Activated T-helper 17 cell treated with anti-CD3 and anti-CD28 coated beads, Interleukin-2, amount 50 U/mL, for 72 hours (primary cell): Measurements from ENCODE around the gene KRT16. TPM values are rescaled to one million over a fixed set of nuclear protein-coding genes. Genes with fewer than 3 reads are reported as not detected.
A peak's percentile ranks its signal among the peaks of the same experiment; 100 is the strongest.
"Not testable (repeated sequence)": the region's sequence is repeated elsewhere in the genome, so short reads cannot be mapped to it uniquely, and the experiment has no call there.

Experiments used
- ATAC-seq: fragments of 150-1000 bp; cut with Tn5 transposase; replicated peaks from 2 replicates; pipeline ENCODE4 v1.10.0; 2021; ENCODE audit warnings: mild to moderate bottlenecking, moderate library complexity
- H3K27ac Mint-ChIP-seq: one replicate; pipeline ENCODE4 v1.8.0; 2022; ENCODE audit warnings: mixed read lengths
- H3K27me3 Mint-ChIP-seq: one replicate; pipeline ENCODE4 v1.8.0; 2022; ENCODE audit warnings: mixed read lengths
- H3K36me3 Mint-ChIP-seq: one replicate; pipeline ENCODE4 v1.8.0; 2022; ENCODE audit warnings: low read depth, mild to moderate bottlenecking, mixed read lengths
- H3K4me1 Mint-ChIP-seq: one replicate; pipeline ENCODE4 v1.8.0; 2022; ENCODE audit warnings: mixed read lengths
- H3K4me3 Mint-ChIP-seq: one replicate; pipeline ENCODE4 v1.8.0; 2022; ENCODE audit warnings: mild to moderate bottlenecking, mixed read lengths
- H3K9me3 Mint-ChIP-seq: one replicate; pipeline ENCODE4 v1.8.0; 2022; ENCODE audit warnings: mixed read lengths
- total RNA-seq, 2 donors: library from RNA; stranded (reverse); gene quantifications; one replicate each; pipeline ENCODE4 v1.2.3, GENCODE V29; 2022

KRT16 gene
- not detected for total RNA-seq

DNA sequence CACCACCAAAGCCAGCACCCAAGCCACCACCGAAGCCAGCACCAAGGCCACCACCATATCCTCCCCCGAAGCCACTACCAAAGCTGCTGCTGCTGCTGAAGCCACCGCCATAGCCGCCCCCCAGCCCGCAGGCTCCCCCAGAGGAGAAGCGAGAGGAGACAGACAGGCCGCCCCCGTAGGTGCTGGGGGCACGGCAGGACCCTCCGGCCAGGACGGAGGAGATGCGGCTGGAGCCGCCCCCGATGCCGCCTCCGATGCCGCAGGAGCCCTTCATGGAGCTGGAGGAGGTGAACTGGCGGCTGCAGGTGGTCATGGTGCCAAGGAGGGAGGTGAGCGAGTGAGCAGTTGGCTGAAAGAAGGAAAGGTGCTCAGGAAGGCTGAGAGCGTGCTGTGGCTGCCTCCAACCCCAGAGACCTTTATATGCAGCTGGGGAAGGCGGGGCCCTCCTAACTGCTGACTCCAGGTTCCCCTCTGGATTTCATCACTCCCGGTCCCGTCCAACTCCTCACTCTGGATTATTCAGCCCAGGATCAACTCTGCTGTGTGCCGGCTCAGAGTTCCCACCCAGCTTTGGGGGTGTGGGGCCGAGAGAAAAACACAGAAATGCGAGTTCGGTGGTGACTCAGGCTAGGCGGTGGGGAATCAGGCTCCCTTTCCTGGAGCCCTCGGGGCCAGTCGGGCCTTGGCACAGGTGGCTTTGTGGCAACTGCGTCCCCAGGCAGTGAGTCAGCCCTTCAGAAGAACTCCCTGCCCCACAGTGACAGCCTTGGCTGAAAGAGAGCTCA lies at the start of gene KRT16:
TSS of gene KRT16 (minus strand) at position 392 of the 785 bp plus-strand sequence. CDS start at position 313, 79 bp downstream.
- not testable (repeated sequence) for H3K27ac Mint-ChIP-seq, H3K36me3 Mint-ChIP-seq, H3K4me1 Mint-ChIP-seq, H3K4me3 Mint-ChIP-seq, H3K9me3 Mint-ChIP-seq, ATAC-seq
- peaks cover 12% of the 10 kb centered on the region for H3K27me3 Mint-ChIP-seq

DNA sequence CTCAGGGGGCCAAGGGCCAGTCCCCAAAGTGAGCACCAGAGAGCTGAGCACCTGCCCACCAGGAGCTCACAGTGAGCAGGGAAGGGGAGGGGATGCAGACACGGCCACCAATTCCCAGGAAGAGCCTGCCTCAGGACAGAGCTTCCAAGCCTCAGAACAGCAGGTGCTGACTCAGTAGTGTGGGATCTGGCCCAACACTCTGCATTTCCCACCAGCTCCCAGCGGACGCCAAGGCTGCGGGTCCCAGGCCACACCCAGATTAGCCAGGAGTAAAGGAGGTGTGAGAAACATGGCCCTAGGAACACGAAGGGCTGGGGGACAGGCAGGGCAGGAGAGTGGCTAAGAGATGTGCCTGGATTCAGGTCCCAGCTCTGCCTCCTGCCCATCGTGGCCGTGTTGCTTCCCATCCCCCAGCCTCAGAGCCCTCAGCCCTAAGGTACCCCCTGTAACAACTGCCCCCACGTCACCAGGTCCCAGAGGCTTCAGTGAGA lies 47.7 kb upstream of the KRT16 start:
- ATAC-seq: no peak

DNA sequence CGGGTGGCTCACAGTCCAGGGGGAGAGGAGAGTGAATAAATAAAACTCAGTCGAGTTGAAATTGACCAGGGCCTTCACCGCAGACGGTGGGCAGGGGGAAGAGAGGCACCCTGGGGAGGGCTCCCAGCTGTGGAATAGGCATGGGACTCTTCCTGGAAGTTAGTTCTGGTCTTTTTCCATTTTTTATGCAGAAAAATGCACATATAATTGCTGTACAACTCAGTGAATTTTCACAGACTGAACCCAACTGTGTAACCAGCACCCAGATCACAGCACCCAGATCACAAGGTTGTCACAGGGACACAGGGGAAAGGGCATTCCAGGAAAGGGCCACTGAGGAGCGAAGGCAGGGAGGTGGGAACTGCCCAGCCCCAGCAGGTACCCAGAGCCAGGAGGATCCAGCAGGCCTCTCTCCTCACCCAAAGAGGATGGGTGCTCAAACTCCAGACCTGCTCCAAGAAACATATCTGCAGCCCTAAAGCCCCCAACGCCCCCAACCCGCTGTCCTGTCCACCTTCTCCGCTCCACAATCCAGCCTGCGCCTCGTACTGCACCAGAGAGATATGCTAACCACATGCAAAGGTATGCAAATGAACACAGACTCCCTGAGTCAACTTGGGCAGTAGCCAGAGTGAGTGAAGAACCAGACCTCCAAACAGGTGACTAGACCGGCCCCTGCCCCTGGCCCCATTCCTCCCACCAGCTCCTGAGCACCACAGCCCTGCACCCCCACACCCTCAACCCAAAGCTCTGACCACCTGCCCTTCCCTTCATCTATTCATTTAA lies 47.1 kb upstream of the KRT16 start:
- Mint-ChIP-seq H3K27me3 (peaks cover 3% of the 10 kb centered on the region), H3K4me3 (no peak overlapping the region), H3K36me3 (no peaks in the 10 kb centered on the region), H3K4me1 (peaks cover 5% of the 10 kb centered on the region), H3K27ac (no peak overlapping the region), H3K9me3 (no peaks in the 10 kb centered on the region)
- ATAC-seq: no peak

More for the DNA sequence above, 47.7 kb upstream of the KRT16 start:
- H3K27me3 Mint-ChIP-seq: peaks cover 3% of the 10 kb centered on the region
- peak overlapping the region; percentile 46 for H3K27ac Mint-ChIP-seq
- H3K9me3 Mint-ChIP-seq: no peaks in the 10 kb centered on the region
- no peaks in the 10 kb centered on the region for H3K36me3 Mint-ChIP-seq
- no peak overlapping the region for H3K4me3 Mint-ChIP-seq
- H3K4me1 Mint-ChIP-seq: peaks cover 5% of the 10 kb centered on the region

DNA sequence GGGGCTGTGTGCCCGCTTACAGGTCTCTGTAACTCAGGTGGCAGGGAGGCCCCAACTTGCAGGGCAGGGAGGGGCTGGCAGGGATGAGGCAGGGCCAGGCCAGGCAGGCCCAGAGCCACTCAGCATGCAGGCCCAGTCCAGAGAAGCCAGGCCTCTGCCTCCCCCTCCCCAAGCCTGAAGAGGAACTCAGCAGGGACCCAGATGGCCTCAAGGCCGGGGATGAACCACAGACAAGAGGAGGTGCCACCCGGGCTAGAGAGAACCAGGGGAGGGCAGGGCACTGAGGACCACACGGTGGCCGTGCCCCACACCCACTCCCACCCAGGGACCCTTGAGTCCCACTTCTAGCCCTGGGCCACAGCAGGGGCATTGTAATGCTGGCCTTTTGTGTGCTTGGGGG lies 46.3 kb upstream of the KRT16 start:
- H3K27ac Mint-ChIP-seq: no peak overlapping the region
- H3K9me3 Mint-ChIP-seq: no peaks in the 10 kb centered on the region
- peaks cover 4% of the 10 kb centered on the region for H3K4me1 Mint-ChIP-seq
- no peak overlapping the region for H3K4me3 Mint-ChIP-seq
- H3K27me3 Mint-ChIP-seq: peaks cover 3% of the 10 kb centered on the region
- no peaks in the 10 kb centered on the region for H3K36me3 Mint-ChIP-seq
- ATAC-seq: no peak

DNA sequence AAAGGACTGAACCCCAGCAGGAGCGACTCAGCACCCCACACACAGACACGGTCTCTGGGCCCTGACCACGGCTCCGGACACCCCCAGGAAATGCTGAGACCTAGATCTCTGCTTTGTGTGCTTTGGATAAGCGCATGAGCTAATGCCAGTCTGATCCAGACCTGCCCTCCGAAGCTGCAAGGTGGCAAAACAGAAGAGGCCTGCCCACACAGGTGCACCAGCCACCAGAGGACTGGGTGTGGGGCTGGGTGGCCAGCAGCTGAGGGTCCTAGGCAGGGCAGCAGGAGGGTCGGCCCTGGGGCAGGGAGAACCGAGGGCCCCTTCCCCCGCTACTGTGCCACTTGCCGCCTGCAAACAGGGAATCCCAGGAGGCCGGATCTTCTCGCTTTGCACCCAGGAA lies 45.4 kb upstream of the KRT16 start:
- H3K9me3 Mint-ChIP-seq: no peaks in the 10 kb centered on the region

DNA sequence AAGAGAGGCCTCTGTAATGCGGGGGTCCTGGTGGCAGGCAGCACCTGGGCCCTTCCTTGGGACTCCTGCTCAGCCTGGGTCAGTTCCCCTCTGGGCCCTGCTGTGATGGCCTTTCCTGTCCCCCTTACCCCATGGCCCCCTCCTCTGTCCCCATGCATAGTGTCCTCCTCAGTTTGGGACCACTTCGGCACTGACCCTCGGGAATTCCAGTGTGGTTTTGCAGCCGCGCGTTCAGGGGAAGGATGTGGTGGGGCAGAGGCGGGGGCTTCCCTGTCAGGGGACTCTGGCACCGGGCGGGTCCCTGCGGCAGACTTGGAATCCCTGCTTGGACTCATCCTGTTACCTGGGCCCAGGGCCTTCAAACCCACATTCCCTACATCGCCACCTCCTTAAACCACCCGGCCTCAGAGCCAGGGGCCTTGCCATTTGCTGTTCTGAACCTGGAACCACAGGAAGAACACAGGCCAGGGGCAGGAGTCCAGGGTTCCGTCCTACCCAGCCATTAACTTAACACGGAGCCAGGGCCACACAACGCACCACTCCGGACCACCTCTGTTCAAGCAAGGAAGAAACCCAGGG lies 44.7 kb upstream of the KRT16 start:
- H3K27me3 Mint-ChIP-seq: peaks cover 3% of the 10 kb centered on the region
- H3K4me1 Mint-ChIP-seq: no peaks in the 10 kb centered on the region
- no peaks in the 10 kb centered on the region for H3K36me3 Mint-ChIP-seq
- H3K9me3 Mint-ChIP-seq: no peaks in the 10 kb centered on the region
- H3K27ac Mint-ChIP-seq: no peak overlapping the region
- H3K4me3 Mint-ChIP-seq: no peak overlapping the region
- ATAC-seq: no peak

More for the DNA sequence above, 45.4 kb upstream of the KRT16 start:
- Mint-ChIP-seq H3K36me3 (no peaks in the 10 kb centered on the region), H3K27ac (no peak overlapping the region), H3K4me3 (no peak overlapping the region), H3K27me3 (peaks cover 3% of the 10 kb centered on the region), H3K4me1 (no peaks in the 10 kb centered on the region)
- ATAC-seq: no peak

DNA sequence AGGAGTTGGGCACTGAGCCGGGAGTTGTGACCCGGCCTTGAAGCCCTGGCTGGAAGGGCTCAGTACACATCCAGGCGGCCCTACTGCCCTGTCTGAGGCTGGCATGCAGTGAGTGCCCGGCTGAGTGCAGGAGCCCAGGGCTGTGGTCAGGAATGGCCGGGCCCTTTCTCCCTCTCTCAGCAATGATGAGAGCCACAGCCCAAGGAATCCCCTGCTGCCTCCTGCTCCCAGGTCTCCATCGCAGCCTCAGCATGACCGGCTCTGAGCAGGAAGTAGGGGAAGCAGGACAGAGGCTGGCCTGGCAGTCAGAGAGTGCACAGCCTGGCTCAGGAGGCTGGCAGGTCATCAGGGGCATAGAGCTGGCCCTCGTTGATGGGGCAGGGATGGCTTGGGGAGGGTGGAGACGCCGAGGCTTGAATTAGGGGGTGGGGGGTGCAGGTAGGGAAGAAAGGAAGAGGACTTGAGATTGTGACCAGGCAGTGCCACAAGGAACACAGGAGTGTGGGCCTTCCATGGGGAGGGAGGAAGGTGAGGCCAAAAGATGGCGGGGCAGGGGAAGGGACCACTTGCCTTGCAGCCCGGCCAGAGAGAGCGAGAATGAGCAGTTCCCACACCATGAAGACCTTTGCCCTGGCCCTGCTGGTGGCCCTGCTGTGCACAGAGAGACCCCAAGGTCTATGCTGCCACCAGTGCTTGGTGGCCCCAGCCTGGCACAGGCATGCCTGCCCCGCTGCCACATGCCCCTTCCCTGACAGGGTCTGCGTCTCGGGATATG lies 43.9 kb upstream of the KRT16 start:
- no peak overlapping the region for H3K4me3 Mint-ChIP-seq
- no peaks in the 10 kb centered on the region for H3K9me3 Mint-ChIP-seq
- H3K4me1 Mint-ChIP-seq: no peaks in the 10 kb centered on the region

DNA sequence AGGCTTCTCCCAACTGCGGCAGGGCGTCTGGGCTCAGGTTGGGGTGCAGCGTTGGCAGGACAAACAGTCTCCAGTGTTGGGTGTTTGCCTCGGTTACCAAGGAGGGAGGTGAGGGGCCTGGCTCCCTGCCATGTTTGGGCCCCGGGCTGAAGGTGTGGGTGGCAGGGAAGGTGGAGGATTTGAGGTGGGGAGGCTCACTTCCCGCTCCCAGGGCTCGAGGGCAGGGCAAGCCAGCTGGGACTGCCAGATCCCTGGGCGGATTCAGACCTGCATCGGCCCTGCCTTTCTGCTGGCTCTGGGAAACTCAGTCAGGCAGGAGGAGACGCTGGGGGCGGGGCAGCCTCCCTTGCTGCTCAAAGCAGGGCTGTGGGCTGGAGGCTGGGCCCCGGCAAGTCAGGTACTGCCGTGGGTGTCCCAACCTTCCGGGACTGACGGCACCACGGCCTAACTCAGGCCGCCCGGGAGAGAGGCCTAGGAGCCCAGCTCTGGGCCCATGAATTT lies 43.1 kb upstream of the KRT16 start:
- Mint-ChIP-seq H3K27me3 (peaks cover 3% of the 10 kb centered on the region), H3K36me3 (no peaks in the 10 kb centered on the region), H3K9me3 (no peaks in the 10 kb centered on the region), H3K4me1 (no peaks in the 10 kb centered on the region), H3K4me3 (no peak overlapping the region), H3K27ac (no peak overlapping the region)
- ATAC-seq: no peak

More for the DNA sequence above, 43.9 kb upstream of the KRT16 start:
- Mint-ChIP-seq H3K36me3 (no peaks in the 10 kb centered on the region), H3K27me3 (peaks cover 3% of the 10 kb centered on the region), H3K27ac (no peak overlapping the region)
- ATAC-seq: no peak

DNA sequence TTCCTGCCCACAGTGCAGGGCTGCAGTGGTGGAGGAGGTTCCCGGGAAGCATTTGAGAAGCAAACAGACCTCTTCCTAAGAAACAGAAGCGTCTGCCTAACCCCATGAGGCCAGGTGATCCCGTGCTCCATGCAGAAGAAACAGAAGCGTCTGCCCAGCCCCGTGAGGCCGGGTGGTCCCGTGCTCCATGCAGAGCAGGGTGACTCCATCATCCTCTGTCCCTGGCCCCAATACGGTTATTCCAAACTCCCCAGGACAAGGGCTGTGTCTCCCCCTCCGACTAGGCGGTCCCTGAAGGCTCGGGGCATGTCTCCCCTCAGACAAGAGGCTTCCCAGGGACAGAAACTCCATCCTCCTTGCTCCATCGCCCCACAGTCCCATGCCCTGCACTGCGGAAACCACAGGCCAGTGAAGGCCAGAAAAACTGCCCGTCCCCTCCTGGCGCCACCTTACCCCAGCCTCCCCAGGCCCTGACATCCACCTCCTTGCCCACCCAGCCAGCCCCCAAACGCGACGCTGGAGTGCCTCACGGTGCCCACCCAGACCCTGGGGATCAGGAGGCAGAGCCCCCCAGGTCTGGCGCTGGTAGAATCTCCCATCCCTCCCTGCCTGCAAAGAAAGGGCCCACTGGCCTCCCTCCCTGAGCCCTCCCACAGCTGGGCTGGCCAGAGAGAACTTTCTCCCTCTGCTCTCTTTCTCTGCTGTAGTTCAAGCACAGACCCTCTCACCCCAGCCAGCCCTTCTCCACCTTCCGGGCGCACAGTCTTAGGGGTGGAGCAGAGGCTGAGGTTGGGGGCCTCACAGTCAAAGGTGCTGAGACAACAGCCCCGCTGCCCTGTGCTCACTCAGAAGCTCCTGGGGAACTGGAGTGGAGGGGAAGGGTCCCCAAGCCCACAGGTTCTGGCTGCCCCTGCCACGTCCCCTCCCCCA lies 42.4 kb upstream of the KRT16 start:
- H3K4me1 Mint-ChIP-seq: no peaks in the 10 kb centered on the region
- peaks cover 3% of the 10 kb centered on the region for H3K27me3 Mint-ChIP-seq
- no peak overlapping the region for H3K27ac Mint-ChIP-seq
- H3K9me3 Mint-ChIP-seq: no peaks in the 10 kb centered on the region
- H3K4me3 Mint-ChIP-seq: no peak overlapping the region
- H3K36me3 Mint-ChIP-seq: no peaks in the 10 kb centered on the region
- ATAC-seq: no peak

DNA sequence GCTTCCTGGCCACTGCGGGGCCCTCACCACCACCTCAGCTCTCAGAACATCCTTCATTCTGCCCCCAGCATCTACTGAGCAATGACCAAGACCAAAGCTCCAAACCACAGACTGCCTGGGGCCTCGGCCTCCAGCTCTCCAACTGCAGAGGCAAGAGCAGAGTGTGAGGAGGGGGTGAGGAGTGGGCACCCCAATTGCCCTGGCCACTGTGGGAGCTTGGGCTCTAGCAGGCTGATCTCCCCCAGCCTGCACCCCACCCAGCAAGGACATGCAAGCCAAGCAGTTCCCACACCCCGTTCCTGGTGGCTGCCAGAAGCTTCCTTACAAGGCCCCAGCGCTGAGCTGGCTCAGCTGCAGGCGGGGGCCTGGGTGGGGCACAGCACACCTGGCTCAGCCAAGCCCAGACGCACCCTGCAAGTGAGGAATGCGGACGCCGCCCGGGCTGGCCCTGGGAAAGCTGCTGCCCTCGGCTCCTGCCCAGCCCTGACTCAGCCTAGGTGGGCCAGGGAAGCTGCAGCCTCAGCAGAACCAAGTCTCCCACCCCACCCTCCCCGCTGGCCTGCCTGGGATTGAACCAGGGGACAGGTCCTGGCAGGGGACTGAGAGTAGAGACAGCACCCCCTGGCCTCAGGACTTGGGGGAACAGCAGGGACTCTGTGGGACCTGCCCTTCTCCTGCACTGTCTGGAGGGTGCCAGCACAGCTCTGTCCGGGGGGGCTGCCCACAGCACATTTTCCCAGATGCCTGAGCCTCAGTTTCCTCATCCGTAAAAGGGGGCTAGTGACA lies 41.5 kb upstream of the KRT16 start:
- no peak for ATAC-seq
- H3K27me3 Mint-ChIP-seq: peaks cover 3% of the 10 kb centered on the region
- no peaks in the 10 kb centered on the region for H3K4me1 Mint-ChIP-seq
- H3K4me3 Mint-ChIP-seq: no peak overlapping the region
- no peaks in the 10 kb centered on the region for H3K9me3 Mint-ChIP-seq
- H3K27ac Mint-ChIP-seq: no peak overlapping the region
- no peaks in the 10 kb centered on the region for H3K36me3 Mint-ChIP-seq

DNA sequence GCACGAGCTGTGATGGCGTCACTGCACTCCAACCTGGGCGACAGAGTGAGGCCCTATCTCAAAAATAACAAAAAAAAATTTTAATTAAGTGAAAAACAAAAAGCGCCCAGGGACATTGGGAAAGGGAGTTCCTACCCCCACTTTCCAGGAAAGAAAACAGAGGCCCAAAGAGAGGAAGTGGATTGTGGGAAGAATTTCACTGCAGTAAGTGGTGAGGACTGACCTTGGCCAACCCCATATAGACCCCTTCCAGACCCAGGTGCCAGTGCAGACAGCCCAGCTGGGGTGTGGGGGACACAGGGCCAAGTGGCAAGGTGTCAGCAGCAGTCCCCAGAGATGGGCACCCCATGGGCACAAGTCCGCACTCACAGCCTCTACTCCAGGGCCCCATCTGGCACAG lies 40.9 kb upstream of the KRT16 start:
- no peaks in the 10 kb centered on the region for H3K36me3 Mint-ChIP-seq
- H3K4me1 Mint-ChIP-seq: no peaks in the 10 kb centered on the region
- H3K9me3 Mint-ChIP-seq: no peaks in the 10 kb centered on the region
- ATAC-seq: no peak
- no peak overlapping the region for H3K4me3 Mint-ChIP-seq
- no peak overlapping the region for H3K27ac Mint-ChIP-seq
- peaks cover 3% of the 10 kb centered on the region for H3K27me3 Mint-ChIP-seq

DNA sequence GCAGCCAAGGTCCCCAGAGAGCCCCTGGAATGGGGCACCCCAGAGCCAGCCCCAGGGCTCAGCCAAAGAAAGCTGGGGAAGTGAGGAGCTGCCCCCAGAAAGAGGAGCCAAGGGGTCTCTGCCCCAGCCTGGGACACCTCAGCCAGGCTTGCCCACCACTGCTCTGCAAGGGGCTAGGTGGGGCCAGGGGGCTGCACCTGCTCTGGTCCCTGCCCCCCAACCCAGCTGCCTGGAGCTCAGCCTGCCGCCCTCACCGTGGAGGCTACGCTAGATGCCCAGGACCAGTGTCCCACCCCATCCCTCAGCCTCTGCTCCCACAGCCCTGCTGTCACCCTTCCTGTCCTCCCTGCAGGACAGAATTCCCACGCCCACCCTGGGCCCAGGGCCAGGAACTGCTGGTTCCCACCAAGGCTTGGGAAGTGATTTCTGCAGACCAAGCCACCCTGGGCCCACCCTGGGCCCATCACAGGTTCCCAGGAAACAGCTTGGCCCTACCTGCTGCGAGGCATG lies 39.9 kb upstream of the KRT16 start:
- Mint-ChIP-seq H3K36me3 (no peaks in the 10 kb centered on the region), H3K27me3 (peaks cover 3% of the 10 kb centered on the region), H3K27ac (no peak overlapping the region), H3K9me3 (no peaks in the 10 kb centered on the region), H3K4me1 (no peaks in the 10 kb centered on the region), H3K4me3 (no peak overlapping the region)
- ATAC-seq: no peak
